ENCODE data around the gene NCDN.

- TF ChIP-seq CTCF (conservative IDR thresholded peaks at IDR 0.05 in 1 of 2, IDR thresholded peaks at IDR 0.05 in 1 of 2; ENCODE audit: extremely low read depth in 1 of 2, insufficient read depth in 1 of 2, low read depth in 1 of 2, low read length in 2 of 2) = no peak
- no peak for TF ChIP-seq EZH2 (IDR thresholded peaks at IDR 0.05; ENCODE audit: borderline replicate concordance, low read length)
Observed at GRCh38 chr1:35571263-35571662, 13.7 kb downstream of the NCDN start.
